Mammary epithelial cell (primary cell): ENCODE results near the gene FGF12.

Experiments
- EZH2 ChIP-seq: IDR thresholded peaks from 2 replicates; pipeline ENCODE4 v1.6.1; 2012; ENCODE audit warnings: low read length, inconsistent platforms, borderline replicate concordance
- TF ChIP-seq, protein P1 (sequence below), 2 donors: IDR thresholded peaks in 1 of 2; conservative IDR thresholded peaks in 1 of 2; 2 replicates each; pipeline ENCODE4 v1.5.1; 2011 to 2012; ENCODE audit warnings: inconsistent platforms in 2 of 2, low read length in 2 of 2, mild to moderate bottlenecking in 2 of 2, control low read depth in 1 of 2, low read depth in 1 of 2; ENCODE audit not compliant: insufficient read depth in 1 of 2; ENCODE audit errors: extremely low read depth in 1 of 2

DNA sequence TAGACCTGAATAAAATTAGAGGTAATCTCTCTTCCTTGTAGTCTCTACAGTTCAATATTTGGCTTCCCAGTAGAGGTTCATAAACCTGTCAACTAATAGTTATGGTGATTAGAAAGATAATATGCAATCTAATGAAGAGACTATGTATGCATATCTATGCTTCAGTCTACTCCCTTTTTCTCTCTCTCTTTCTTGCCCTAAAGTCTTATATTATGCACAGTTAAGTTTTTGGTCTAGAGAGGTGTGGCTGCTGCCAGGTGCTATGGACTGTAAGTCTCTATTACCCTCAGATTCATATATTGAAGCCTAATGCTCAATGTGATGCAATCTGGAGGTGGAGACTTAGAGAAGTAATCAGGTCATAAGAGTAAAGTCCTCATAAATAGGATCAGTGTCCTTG, 413.7 kb downstream of the FGF12 start:
- TF ChIP-seq, protein P1, sequence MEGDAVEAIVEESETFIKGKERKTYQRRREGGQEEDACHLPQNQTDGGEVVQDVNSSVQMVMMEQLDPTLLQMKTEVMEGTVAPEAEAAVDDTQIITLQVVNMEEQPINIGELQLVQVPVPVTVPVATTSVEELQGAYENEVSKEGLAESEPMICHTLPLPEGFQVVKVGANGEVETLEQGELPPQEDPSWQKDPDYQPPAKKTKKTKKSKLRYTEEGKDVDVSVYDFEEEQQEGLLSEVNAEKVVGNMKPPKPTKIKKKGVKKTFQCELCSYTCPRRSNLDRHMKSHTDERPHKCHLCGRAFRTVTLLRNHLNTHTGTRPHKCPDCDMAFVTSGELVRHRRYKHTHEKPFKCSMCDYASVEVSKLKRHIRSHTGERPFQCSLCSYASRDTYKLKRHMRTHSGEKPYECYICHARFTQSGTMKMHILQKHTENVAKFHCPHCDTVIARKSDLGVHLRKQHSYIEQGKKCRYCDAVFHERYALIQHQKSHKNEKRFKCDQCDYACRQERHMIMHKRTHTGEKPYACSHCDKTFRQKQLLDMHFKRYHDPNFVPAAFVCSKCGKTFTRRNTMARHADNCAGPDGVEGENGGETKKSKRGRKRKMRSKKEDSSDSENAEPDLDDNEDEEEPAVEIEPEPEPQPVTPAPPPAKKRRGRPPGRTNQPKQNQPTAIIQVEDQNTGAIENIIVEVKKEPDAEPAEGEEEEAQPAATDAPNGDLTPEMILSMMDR (conservative IDR thresholded peaks at IDR 0.05 in 1 of 2, IDR thresholded peaks at IDR 0.05 in 1 of 2; ENCODE audit: extremely low read depth in 1 of 2, insufficient read depth in 1 of 2, low read depth in 1 of 2, low read length in 2 of 2): no peak
- no peak for TF ChIP-seq EZH2
